CD1c-positive myeloid dendritic cell (primary cell): ENCODE measurements around the gene IL1RAPL1.

Experiments used
- DNase-seq: peaks from one replicate; pipeline ENCODE4 v3.0.0-alpha.2; 2016; ENCODE audit errors: extremely low spot score

The IL1RAPL1 gene

GRCh38 chrX:29530501-29530900 lies 943.3 kb downstream of the IL1RAPL1 start:
- DNase-seq: no peak

GRCh38 chrX:29531336-29531735 lies 944.1 kb downstream of the IL1RAPL1 start:
- no peak for DNase-seq

- DNase-seq: no peak
Observed at GRCh38 chrX:29535212-29536162, 948.2 kb downstream of the IL1RAPL1 start.

GRCh38 chrX:29541038-29541437 lies 953.8 kb downstream of the IL1RAPL1 start:
- no peak for DNase-seq

- DNase-seq: no peak
Observed at GRCh38 chrX:29542152-29542551, 954.9 kb downstream of the IL1RAPL1 start.

GRCh38 chrX:29545878-29546277 lies 958.6 kb downstream of the IL1RAPL1 start:
- no peak for DNase-seq

- no peak for DNase-seq
Observed at GRCh38 chrX:29547877-29548276, 960.6 kb downstream of the IL1RAPL1 start.

GRCh38 chrX:29553542-29553941 lies 966.3 kb downstream of the IL1RAPL1 start:
- DNase-seq: no peak

GRCh38 chrX:29555465-29556091 lies 968.3 kb downstream of the IL1RAPL1 start:
- no peak for DNase-seq

- DNase-seq: no peak
Observed at GRCh38 chrX:29560065-29560464, 972.8 kb downstream of the IL1RAPL1 start.

- DNase-seq: no peak
Observed at GRCh38 chrX:29561417-29561816, 974.2 kb downstream of the IL1RAPL1 start.

GRCh38 chrX:29580560-29580959 lies 993.3 kb downstream of the IL1RAPL1 start:
- no peak for DNase-seq

- DNase-seq: no peak
Observed at GRCh38 chrX:29581223-29581622, 994.0 kb downstream of the IL1RAPL1 start.

- DNase-seq: no peak
Observed at GRCh38 chrX:29587107-29587506, 999.9 kb downstream of the IL1RAPL1 start.

GRCh38 chrX:29590921-29591320 lies 1003.7 kb downstream of the IL1RAPL1 start:
- DNase-seq: no peak

- DNase-seq: no peak
Observed at GRCh38 chrX:29604381-29604780, 1017.1 kb downstream of the IL1RAPL1 start.

GRCh38 chrX:29617276-29617675 lies 1030.0 kb downstream of the IL1RAPL1 start:
- no peak for DNase-seq

- no peak for DNase-seq
Observed at GRCh38 chrX:29617725-29618124, 1030.5 kb downstream of the IL1RAPL1 start.

- DNase-seq: no peak
Observed at GRCh38 chrX:29627833-29628232, 1040.6 kb downstream of the IL1RAPL1 start.

- no peak for DNase-seq
Observed at GRCh38 chrX:29634516-29634915, 1047.3 kb downstream of the IL1RAPL1 start.

- DNase-seq: no peak
Observed at GRCh38 chrX:29636331-29636730, 1049.1 kb downstream of the IL1RAPL1 start.

GRCh38 chrX:29640106-29640505 lies 1052.9 kb downstream of the IL1RAPL1 start:
- no peak for DNase-seq

GRCh38 chrX:29641461-29641860 lies 1054.2 kb downstream of the IL1RAPL1 start:
- no peak for DNase-seq
